GM10248 (cell line): ENCODE results near the gene CCT3.
"Not testable (repeated sequence)": the region's sequence is repeated elsewhere in the genome, so short reads cannot be mapped to it uniquely, and the experiment has no call there.

Experiments used
- CTCF ChIA-PET: fragments of 300-600 bp; sonication (Branson Sonifier 250); formaldehyde crosslinking; extraction: SDS; loops from one replicate; lab custom pipeline; 2021; ENCODE audit warnings: antibody characterized with exemption; lab: Yijun Ruan, JAX
- POLR2A ChIA-PET: fragments of 350-650 bp; sonication (Branson Sonifier 250); formaldehyde crosslinking; extraction: SDS; loops from one replicate; lab custom pipeline; 2020; ENCODE audit warnings: antibody characterized with exemption; lab: Yijun Ruan, JAX
- DNase-seq: peaks from one replicate; pipeline ENCODE4 v3.0.0; 2012; ENCODE audit errors: extremely low spot score
- TF ChIP-seq, protein P1 (sequence below): IDR thresholded peaks from 2 replicates; pipeline ENCODE4 v1.5.1; 2012; ENCODE audit warnings: mild to moderate bottlenecking, low read depth; ENCODE audit errors: extremely low read depth, missing control alignments, control extremely low read depth

Gene CCT3

DNA sequence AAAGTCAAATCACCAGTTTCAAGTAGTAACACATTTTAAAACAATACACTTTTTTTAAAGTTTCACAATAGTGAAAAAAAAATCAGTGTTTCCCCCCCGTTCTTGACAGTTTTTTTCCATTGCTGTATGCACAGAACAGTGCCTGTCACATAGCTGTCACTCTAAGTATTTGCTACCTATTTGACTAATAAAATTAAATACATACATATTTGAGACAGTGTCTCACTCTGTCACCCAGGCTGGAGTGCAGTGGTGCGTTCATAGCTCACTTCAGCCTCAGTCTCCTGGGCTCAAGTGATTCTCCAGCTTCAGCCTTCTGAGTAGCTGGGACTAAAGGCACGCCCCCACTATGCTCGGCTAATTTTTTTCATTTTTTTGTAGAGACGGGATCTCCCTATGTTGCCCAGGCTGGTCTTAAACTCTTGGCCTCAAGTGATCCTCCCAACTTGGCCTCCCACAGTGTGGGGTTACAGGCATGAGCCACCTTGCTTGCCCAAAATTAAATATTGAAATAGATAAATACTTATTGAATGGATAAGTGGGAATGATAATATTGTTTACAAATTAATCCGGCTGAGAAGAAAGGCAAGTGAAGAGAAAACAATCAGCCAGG lies 18.3 kb upstream of the CCT3 start:
- no peak for DNase-seq
- CTCF ChIA-PET: interaction anchor here (1.0 to 2.5 kb wide), 6 partner anchors 9 to 89 kb away, joined by 3 to 10 read pairs (median 6); no protein-coding TSS in a partner anchor
- POLR2A ChIA-PET: no interaction called here
- TF ChIP-seq, protein P1, sequence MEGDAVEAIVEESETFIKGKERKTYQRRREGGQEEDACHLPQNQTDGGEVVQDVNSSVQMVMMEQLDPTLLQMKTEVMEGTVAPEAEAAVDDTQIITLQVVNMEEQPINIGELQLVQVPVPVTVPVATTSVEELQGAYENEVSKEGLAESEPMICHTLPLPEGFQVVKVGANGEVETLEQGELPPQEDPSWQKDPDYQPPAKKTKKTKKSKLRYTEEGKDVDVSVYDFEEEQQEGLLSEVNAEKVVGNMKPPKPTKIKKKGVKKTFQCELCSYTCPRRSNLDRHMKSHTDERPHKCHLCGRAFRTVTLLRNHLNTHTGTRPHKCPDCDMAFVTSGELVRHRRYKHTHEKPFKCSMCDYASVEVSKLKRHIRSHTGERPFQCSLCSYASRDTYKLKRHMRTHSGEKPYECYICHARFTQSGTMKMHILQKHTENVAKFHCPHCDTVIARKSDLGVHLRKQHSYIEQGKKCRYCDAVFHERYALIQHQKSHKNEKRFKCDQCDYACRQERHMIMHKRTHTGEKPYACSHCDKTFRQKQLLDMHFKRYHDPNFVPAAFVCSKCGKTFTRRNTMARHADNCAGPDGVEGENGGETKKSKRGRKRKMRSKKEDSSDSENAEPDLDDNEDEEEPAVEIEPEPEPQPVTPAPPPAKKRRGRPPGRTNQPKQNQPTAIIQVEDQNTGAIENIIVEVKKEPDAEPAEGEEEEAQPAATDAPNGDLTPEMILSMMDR: no peak

DNA sequence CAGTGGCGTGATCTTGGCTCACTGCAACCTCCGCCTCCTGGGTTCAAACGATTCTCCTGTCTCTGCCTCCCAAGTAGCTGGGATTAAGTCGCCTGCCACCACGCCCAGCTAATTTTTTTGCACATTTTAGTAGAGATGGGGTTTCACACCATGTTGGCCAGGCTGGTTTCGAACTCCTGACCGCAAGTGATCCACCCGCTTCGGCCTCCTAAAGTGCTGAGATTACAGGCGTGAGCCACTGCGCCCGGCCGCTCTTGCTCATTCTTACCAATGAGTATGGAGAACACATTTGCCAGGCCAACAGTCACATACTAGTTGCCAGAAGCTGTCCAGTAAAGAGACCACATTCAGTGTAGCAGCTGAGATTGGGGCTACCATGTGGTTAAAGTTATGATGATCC lies 14.4 kb upstream of the CCT3 start:
- POLR2A ChIA-PET, DNase-seq: not testable (repeated sequence)
- CTCF ChIA-PET: interaction anchor here (0.7 to 2.4 kb wide), 6 partner anchors 10 to 93 kb away, joined by 3 to 9 read pairs (median 4); no protein-coding TSS in a partner anchor

DNA sequence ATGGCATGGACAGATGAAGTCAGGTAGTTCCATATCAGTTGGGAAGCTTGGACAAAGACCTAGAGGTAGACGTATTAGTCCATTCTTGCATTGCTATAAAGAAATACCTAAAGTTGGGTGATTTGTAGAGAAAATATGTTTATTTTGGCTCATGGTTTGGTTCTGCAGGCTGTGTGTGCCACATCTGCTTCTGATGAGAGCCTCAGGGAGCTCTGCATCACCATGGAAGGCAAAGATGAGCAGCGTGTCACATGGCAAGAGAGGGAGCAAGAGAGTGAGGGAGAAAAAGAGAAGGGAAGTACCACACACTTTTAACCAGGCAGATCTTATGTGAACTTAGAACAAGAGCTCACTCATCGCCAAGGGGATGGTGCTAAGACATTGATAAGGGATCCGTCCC lies 9.2 kb upstream of the CCT3 start:
- ChIA-PET POLR2A (no interaction called here), CTCF (interaction anchor here (1.0 to 1.4 kb wide), 3 partner anchors 12 to 99 kb away, joined by 3 to 7 read pairs (median 5); no protein-coding TSS in a partner anchor)
- DNase-seq: no peak
- TF ChIP-seq, protein P1: no peak

DNA sequence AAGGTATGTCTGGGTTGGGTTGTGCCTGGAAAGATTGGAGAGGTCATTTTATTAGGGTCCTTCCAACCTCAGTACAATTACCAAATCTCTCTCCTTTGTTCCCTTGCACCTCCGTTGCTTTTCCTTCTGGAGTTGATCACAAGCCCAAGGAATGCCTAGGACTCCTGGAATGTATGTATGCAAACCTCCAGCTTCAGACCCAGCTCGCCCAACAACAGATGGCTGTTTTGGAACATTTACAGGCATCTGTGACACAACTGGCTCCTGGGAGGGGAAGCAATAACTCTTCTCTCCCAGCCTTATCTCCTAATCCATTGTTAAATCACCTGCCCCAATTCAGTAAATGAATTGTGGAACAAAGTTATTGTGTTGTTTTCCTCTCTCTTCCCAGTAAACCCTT lies 8.5 kb upstream of the CCT3 start:
- TF ChIP-seq, protein P1: no peak

DNA sequence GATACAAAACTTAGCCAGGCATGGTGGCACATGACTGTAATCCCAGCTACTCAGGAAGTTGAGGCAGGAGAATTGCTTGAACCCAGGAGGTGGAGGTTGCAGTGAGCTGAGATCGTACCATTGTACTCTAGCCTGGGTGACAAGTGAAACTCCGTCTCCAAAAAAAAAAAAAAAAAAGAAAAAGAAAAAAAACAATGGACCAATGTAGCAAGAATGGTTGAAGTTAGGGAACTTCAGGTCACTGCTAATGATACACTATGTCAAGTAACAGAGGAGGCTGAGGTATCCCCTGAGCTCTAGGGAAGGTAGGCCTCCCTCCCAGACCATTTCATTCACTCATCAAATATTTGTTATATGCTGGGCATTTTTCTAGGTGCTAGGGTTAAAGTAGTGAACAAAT lies 7.9 kb upstream of the CCT3 start:
- not testable (repeated sequence) for DNase-seq
- POLR2A ChIA-PET: interaction anchor here (0.7 kb wide), 1 partner anchor 35 kb away, joined by 3 read pairs; no protein-coding TSS in a partner anchor
- CTCF ChIA-PET: interaction anchor here (0.7 to 1.3 kb wide), 4 partner anchors 16 to 99 kb away, joined by 3 to 6 read pairs (median 4); no protein-coding TSS in a partner anchor

More for the DNA sequence above, 8.5 kb upstream of the CCT3 start:
- CTCF ChIA-PET: interaction anchor here (0.7 to 1.3 kb wide), 4 partner anchors 16 to 99 kb away, joined by 3 to 6 read pairs (median 4); no protein-coding TSS in a partner anchor
- POLR2A ChIA-PET: no interaction called here
- no peak for DNase-seq

DNA sequence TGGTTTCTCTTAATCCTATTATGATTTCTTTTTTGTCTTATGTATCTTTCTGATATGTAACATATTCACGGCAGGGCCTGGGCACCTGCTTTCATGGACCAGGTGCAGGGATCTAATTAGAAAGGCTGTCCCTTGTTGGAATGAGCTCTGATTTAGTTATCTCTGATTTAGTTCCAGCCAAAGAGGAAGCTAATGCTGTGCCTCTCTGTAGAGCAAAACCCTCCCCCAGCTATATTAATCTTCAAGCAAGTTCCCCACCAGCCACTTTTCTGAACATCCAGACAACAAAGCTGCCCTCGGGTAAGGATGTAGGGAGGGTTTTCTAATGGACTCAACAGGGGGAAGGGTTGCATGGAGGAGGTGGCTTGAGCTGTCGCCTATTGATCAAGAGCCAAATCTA lies 6.3 kb upstream of the CCT3 start:
- ChIA-PET POLR2A (no interaction called here), CTCF (interaction anchor here (0.8 to 3.3 kb wide), 9 partner anchors 12 to 355 kb away, joined by 3 to 13 read pairs (median 3); no protein-coding TSS in a partner anchor)
- TF ChIP-seq, protein P1: no peak
- DNase-seq: no peak

DNA sequence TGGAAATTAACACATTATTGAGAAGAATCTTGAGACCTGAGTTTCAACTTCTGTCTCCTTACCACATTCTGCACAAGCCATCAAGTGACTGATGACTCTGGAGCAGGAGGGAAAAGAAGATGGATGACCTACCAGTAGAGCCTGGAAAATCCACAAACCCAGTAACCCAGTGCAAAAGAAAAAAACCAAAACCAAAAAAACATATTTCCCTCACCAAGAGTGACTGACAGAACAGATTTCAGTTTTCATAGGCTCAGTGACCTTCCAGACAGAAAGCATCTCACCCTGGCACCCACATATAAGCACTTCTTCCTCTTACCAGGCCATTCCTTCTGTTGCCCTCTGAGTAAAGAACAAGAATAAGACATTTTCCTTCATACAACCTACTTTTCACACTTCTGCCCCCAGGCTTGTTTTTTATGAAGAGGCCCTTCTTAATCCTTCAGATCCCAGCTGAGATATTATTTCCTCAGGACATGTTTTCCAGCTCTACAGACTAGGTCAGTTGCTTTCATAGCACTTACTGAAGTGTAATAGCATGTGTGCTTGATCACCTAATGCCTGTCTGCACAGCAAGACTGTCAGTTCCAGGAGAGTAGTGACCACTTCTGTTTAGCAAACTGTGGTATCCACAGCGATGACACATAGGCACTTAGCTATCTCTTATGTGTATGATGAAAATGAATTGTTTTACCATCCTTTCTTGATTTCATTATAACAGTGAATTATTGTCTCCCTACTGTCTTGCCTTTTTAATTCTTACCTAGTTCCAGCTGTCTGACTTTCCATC lies 4.3 kb upstream of the CCT3 start:
- ChIA-PET CTCF (interaction anchor here (0.9 to 3.3 kb wide), 3 partner anchors 10 to 103 kb away, joined by 3 to 13 read pairs (median 6); no protein-coding TSS in a partner anchor), POLR2A (no interaction called here)
- TF ChIP-seq, protein P1: no peak
- DNase-seq: no peak
